ENCODE measurements around the gene POMT1.

GRCh38 chr9:131543141-131543540, 40.4 kb downstream of the POMT1 start:
- TF ChIP-seq CEBPB (IDR thresholded peaks at IDR 0.05) (no peak), EP300 (IDR thresholded peaks at IDR 0.05; ENCODE audit: borderline replicate concordance) (no peak), YY1 (IDR thresholded peaks at IDR 0.05; ENCODE audit: low read depth) (no peak), REST (IDR thresholded peaks at IDR 0.05; ENCODE audit: low read depth) (no peak), NFIC (IDR thresholded peaks at IDR 0.05) (no peak), TAF1 (IDR thresholded peaks at IDR 0.05; ENCODE audit: low read depth) (no peak), CREB1 (IDR thresholded peaks at IDR 0.05; ENCODE audit: low read depth) (no peak), TCF12 (IDR thresholded peaks at IDR 0.05; ENCODE audit: low read depth) (no peak), ZBTB7A (IDR thresholded peaks at IDR 0.05; ENCODE audit: low read depth) (no peak), EGR1 (IDR thresholded peaks at IDR 0.05) (no peak), MAX (IDR thresholded peaks at IDR 0.05) (no peak), TEAD4 (IDR thresholded peaks at IDR 0.05) (no peak)
- TF ChIP-seq, protein P1, sequence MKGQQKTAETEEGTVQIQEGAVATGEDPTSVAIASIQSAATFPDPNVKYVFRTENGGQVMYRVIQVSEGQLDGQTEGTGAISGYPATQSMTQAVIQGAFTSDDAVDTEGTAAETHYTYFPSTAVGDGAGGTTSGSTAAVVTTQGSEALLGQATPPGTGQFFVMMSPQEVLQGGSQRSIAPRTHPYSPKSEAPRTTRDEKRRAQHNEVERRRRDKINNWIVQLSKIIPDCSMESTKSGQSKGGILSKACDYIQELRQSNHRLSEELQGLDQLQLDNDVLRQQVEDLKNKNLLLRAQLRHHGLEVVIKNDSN (IDR thresholded peaks at IDR 0.05), result no peak

All from Ishikawa (cell line).